Measurements from ENCODE around the gene CD99.
A peak's percentile ranks its signal among the peaks of the same experiment; 100 is the strongest.

Gene CD99

DNA sequence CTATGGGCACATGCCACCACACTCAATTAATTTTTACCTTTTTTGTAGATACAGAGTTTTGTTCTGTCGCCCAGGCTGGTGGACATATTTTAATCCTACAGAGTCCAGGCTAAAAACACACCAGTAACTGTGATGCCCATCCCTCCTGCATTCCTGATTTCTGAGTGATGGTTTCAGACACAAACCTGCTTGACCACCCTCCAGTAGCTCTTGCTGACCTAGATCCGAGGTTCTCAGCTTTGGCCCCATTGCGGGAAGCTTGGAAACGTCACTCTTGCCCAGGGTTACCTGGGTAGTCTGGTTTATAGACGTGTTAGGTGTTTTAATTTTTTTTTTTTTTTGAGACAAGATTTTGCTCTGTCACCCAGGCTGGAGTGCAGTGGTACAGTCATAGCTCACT is 7.5 kb downstream of the CD99 start:
- no peak for DNase-seq (ENCODE audit: low read depth in 3 of 3)

DNA sequence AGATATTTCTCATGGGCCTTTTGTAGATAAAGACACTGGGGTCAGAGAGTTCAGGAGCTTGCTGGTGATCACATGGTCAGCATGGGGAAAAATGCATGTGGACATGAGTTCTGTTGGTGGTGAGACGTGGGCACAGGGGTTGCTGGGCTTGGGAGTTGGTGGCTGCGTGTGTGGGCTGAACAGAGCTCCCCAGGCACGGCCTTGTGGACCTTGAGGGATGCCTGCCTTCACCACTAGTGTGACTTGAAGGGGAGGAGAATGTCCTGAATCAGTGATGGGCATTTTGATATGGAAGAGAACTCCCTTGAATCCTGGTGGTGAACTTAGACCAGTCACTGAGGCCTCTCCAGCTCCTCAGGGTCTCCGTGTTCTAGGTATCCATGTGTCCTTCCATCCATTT is 8.9 kb downstream of the CD99 start:
- no peak for DNase-seq (ENCODE audit: low read depth in 3 of 3)

DNA sequence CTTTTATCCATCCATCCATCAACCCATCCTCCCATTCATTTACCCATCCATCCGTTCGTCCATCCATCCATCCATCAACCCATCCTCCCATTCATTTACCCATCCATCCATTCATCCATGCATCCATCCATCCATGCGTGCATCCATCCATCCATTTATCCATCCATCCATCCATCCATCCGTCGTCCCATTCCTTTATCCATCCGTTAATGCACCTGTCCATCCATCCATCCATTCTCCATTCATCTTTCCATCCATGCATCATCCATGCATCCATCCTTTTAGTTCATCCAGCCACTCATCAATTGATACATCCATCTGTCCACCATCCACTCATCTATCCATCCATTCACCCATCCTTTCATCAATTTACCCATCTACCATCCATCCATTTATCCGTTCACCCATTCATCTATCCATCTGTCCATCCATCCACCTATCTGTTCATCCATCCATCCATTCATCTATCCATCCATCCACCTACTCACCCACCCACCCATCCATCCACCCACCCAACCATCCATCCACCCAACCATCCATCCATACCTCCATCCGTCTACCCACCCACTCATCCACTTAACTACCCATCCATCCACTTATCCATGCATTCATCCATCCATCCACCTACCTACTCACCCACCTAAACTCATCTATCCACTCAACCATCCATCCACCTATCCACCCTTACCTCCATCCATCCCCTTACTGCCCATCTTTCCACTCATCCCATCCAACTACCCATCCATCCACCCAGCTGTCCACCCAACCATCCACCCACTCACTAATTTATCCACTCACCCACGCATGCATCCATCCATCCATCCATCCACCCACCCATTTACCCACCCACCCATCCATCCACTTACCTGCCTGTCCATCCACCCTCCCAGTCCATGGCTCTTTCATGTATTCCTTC is 9.6 kb downstream of the CD99 start:
- DNase-seq (ENCODE audit: low read depth in 3 of 3): no peak

DNA sequence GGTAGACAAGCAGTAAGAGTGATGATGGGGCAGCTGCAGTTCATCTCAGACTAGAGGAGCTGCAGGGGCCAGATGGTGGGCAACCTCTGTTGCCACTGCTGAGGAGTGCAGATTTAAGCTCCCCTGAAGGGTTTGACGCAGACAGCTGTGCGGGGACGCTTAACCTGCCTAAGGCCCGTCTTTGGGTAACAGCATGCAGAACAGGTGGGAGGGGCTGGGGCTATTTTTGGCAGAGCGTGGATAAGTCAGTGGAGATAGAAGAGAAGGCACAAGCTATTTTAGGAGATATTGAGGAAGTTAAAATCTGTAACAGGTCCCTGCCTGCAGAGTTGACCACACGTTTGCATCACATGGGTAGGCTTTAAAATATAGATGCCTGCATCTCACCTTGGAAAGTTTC is 10.5 kb downstream of the CD99 start:
- no peak for DNase-seq (ENCODE audit: low read depth in 3 of 3)

DNA sequence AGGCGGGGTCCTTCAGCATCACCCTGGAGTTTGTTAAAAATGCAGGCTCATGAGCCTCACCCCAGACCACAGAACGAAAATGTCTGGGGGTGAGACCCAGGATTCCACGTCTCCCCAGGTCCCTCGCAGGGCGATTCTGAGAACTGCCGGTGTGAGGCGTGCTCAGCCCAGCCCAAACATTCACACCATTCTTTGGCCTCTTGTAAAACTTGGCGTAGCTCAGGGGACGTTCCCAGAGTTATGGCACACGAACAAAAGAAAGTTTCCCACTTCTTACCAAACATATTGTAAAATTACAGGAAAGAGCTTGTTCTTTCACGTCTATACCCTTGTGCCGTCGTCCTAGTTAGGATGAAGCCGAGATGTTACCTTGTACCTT is 12.9 kb downstream of the CD99 start:
- no peak for DNase-seq (ENCODE audit: low read depth in 3 of 3)

DNA sequence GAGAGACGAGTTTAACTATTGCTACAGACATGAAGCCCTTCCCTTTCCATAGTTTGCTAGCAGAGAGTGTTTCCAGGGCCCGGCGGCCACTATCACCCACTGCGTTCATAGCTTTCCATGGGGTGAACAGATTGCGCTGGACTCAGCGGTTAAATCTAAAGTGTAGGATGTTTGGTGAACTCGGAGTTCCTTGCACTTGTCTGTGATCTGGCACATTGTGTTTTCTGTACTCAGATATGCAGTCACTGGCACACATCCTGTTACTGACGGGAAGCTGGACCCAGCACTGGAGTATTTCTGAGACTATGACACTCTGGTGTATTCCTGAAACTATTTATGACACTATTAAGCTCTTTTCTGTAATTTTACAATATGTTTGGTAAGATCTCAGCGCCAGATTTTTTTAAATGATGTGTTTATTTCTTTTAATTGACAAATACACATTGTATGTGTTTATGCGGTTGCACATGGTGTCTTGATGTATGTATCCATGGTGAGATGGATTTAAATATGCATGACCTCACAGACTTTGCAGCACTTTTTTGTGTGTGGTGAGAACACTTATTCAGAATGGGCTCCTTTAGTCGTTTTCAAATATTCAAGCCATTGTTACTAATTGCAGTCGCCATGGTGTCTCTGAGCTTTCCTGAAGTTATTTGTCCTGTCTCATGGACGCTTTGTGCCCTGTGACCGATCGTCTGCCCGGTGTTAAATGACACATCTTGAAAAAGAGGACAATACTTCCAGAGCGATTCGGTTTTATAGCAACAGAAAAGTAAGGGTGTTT is 14.1 kb downstream of the CD99 start:
- DNase-seq (ENCODE audit: low read depth in 3 of 3): no peak

DNA sequence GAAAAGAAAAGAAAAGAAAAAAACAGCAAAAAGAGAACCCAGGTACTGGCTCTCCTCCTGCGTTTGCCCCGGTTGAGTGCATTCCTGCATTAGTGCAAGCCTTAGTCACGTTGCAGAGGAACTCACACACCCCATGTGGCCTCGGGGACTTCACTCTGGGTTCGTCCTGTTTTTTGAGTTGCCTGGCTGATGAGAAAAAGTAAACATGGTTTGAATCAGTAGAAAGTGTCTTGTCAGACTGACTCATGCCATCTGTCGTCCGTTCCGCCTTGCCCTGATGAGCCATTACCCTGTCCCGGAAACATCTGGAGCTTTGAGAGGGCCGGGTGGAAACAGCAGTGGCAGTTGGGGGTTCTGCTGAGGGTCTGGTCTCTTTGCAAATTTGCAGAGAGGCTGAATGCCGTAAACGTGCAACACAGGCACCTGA is 16.3 kb downstream of the CD99 start:
- DNase-seq (ENCODE audit: low read depth in 3 of 3): peak in 2 of 3 donors; percentile 43 to 66

DNA sequence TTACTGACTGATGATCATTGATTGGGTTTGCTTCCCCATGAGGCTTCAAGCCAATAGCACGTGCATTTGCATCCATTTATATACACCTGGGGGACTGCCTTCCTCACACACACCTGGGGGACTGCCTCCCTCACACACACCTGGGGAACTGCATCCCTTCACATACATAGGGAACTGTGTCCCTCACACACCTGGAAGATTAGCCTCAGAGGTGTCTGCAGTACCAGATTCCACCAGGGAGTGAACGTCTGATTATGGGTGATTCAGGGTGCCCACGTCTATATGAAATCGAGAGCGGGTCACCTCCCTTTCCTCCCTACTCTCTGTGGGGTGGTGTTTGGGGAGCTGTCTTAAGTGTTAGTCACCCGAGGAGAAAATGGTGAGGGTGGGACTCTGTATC is 16.9 kb downstream of the CD99 start:
- no peak for DNase-seq (ENCODE audit: low read depth in 3 of 3)

DNA sequence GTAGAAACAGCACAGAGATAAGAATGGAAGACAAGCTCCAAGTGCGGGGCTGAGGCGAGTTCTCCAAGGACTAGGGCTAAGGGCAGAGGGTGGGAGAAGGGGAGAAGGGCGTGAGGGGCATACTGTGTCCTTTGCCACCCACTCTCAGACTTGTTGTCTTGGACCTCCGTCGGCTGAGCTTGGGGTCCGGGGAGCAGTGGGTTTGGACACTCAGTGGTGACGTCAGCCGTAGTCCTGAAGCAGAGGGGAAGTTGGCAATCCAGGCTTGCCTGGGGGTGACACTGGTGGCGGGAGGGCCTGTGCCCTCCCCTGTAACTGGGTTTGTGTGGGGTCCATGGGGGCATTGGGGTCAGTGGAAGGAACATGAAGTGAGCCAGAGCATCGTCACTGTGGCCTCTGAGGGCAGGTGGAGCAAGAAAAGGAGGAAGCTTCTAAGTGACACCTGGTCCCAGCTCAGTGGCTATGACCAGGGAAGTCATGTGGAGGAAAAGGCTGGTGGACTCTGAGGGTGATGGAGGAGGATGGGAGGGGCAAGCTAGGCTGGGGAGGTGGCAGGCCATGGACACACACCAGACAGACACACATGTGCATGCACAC is 17.6 kb downstream of the CD99 start:
- DNase-seq (ENCODE audit: low read depth in 3 of 3): no peak

DNA sequence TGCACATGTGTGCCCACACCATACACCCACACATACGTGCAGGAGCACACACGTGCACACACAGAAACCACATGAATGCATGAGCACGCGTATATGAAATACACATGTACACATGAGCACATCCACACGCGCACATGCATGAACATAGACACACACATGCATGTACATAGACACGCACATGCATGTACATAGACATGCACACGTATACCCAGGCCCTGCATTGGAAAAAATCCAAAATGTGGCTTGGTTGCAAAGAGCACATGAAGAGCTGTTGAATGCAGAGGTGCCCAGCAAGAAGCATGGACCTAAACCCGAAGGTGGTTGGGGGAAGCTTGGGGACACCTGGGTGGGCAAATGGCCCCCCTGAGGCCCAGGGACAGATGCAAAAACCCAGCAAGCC is 18.5 kb downstream of the CD99 start:
- DNase-seq (ENCODE audit: low read depth in 3 of 3): no peak

DNA sequence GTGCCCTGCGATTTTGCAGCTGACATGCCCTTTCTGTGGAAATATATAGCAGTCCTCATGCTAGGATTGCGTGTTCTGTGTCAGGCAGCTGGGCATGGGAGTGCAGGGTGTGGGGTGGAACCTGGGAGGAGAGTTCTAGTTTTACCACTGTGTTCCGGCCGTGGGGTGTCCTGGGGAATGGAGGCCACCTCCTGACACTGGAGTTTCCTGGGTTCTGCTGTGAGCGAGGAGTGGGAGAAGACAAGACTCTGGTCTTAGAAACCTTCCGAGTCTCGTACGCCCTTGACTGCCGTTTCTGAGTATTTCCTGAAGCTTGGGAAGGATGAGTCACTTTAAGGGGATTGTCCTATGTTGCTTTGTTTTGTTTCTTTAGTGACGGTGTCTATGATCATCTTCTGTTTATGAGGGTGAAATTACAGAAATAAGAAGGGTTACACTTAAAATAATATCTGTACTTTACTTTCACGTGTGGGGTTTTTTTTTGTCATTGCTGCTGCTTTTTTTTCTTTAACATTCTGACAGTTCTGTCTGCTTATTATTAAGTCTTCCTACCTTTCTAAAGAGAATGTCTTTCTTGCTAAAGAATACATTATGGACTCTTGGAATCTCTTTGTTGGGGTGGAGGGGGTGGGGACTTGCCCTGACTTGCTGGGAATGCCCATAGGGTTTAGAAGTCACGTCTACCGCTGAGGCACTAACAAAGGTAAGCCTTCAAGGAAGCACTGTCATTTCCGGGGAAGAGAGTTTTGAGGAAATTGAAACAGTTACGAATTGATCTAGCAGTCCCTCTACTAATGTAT is 19.1 kb downstream of the CD99 start:
- DNase-seq (ENCODE audit: low read depth in 3 of 3): no peak

DNA sequence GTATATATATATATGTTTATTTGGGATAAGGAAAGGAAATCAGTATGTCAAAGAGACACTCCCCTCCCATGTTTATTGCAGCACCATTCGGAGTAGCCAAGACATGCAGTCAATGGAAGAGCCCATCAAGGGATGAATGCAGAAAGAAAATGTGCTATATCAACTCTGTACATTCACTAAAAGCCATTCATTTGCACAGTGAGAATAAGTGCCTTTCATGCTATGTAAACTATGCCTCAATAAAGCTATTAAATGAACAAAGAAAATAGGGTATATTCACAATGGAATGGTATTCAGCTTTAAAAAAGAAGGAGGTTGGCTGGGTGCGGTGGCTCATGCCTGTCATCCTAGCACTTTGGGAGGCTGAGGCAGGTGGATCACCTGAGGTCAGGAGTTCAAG is 20.3 kb downstream of the CD99 start:
- no peak for DNase-seq (ENCODE audit: low read depth in 3 of 3)

DNA sequence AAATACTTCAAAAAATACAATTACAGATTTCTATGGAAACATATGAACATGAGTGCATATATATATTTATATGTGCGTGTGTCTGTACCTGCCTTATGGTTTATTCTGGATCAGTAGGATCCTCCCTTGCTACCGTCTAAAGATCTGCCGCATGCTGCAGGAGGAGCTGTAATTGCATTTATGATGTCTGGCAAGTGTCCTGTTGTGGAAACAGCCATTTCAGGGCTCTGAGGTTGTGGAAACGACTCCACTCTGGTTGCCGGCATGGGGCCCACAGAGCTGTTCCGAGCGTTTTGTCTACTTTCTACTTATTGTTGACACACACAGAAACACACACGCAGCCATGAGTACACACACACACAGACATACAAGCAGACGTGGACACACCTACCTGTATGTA is 21.3 kb downstream of the CD99 start:
- DNase-seq (ENCODE audit: low read depth in 3 of 3): no peak

DNA sequence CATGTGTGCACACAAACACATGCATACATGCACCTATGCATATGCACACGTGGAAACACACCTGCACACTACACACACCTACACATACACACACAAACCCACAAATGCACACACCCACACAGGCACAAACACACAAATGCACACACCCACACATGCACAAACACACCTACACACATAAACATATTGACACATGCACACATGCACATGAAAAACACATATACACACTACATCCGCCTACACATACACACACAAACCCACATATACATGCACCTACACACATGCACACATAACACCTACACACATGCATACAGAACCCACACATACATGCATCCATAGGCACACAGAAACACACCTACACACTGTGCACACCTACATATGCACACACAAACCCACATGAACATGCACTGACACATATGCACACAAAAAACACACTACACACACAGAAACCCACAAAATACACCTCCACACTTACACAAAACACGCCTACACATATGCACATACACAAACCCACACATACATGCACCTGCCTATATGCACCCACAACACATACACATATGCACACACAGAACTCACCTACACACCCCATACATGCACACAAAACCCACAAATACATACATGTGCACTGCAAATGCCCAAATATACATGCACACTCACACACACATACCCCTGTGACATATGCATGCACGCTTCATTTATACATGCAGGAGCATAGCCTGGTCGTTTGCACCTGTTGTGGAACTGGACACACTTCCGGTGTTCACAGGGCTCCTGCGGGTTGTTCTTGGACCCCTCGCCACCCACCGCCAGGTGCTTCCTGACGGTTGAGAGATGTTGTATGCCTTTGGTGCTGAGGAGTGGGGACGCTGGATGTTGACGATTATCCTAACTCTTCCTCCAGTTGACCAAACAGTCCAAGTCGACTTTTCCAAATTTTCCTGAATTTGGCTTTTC is 22.1 kb downstream of the CD99 start:
- no peak for DNase-seq (ENCODE audit: low read depth in 3 of 3)

DNA sequence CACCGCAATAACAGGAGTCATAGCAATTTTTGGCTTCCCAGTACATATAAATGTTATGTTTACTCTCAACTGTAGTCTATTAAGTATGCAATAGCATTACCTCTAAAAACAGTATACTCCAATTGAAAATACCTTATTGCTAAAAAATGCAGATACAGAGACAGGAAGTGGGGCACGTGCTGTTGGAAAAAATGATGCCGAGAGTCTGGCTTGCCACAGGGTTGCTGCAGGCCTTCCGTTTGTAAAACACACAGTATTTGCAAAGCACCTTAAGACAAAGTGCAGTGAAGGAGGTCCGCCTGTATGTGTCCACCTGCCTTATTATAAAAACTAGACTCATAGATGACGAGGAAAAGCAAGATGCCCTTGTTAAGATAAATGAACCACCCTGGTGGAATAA is 23.5 kb downstream of the CD99 start:
- no peak for DNase-seq (ENCODE audit: low read depth in 3 of 3)

DNA sequence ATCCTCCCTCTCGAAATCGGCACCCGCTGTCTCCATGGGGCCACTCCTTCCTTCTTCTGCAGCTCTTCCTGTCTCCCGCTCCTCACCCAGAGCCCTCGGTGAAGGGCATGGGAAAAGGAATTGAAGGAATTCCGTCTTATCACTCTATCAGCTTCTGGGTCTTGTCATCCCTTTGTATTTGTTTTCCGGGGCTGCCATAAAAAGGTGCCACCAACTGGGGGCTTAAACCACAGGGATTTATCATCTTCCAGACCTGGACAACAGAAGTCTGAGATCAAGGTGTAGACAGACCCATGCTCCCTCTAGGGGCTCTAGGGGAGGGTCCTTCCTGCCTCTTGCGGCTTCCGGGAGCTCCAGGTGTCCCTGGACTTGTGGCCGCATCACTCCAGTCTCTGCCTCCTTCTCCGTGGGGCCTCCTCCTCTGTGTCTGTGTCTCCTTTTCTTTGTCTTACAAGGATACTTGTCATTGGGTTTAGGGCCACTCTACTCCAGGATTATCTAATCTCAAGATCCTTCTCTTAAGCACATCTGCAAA is 24.0 kb downstream of the CD99 start:
- DNase-seq (ENCODE audit: low read depth in 3 of 3): no peak

DNA sequence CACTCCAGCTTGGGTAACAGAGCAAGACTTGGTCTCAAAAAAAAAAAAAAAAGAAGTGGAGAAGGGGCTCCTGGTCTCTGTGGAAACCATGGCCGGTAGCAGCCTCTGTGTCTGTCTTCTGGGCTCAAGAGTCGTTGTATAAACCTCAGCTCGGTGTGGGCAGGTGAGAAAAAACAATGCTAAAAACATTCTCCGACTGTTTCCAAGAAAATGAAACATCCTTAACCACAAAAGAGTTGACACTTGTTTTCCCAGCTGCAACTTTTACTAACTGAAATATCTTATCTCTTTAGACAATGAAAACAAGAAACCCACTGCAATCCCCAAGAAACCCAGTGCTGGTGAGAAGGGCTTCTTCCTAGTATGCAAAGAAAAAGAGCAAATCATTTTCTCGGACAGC is 26.2 kb downstream of the CD99 start:
- no peak for DNase-seq (ENCODE audit: low read depth in 3 of 3)

DNA sequence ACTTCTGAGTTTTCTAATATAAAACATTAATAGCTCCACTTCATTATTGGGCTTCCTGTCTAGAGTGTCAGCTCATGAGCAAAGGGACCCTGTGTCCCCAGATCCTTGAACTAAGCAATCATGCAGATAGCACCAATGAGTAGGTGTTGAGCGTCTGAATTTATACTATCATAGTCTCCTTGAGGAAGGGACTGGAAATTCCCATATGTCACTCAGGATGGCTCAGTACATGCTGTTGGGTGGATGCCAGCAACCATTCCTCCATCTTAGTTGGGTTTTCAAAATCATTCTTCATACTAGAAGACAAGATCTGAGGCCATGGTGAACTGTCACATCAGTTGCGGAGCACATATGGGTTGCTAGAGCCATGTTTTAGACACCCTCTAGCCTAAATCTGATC is 27.7 kb downstream of the CD99 start:
- no peak for DNase-seq (ENCODE audit: low read depth in 3 of 3)

DNA sequence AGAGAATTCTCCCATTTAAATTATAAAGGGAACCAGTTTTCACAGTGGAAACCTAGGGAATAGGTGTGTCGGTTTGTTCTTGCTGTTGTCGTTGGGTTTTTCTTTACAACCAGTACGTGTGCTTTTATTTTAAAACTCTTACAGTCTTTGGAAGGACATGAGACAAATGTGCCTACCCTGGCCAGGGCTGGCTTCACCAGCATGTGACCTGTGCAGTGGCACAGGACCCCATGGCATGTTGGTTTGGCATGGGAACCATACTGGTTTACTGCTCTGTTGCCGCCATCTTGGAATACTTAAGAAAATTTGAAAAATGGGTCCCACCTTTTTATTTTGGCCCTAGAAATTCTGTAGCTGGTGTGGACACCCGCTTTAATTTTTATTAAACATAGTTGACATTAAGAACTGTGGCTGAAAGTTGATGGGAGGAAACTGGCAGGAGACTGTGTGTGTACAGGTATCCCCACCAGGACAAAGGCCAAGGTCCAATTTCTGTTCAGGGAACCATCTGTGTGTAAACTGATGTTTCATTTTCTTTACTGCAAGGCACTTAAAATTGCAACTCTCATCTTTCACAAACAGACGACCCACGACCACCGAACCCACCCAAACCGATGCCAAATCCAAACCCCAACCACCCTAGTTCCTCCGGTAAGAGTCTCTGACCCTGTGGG is 28.8 kb downstream of the CD99 start:
- no peak for DNase-seq (ENCODE audit: low read depth in 3 of 3)
